ENCODE data around the gene ACLY.
A peak's percentile ranks its signal among the peaks of the same experiment; 100 is the strongest.
"Not testable (repeated sequence)": the region's sequence is repeated elsewhere in the genome, so short reads cannot be mapped to it uniquely, and the experiment has no call there.

Gene ACLY

GRCh38 chr17:41891135-41892020, 27.4 kb downstream of the ACLY start:
- Mint-ChIP-seq H3K36me3 (peaks cover 34 to 47% of the 10 kb centered on the region in 2 donors), H3K9me3 (no peaks in the 10 kb centered on the region), H3K4me3 (no peak overlapping the region), H3K4me1 (peaks cover 0 to 6% of the 10 kb centered on the region in 2 donors), H3K27me3 (no peaks in the 10 kb centered on the region), H3K27ac (peak overlapping the region; percentile 56)
- ATAC-seq (replicated peaks) (no peak), DNase-seq (no peak)

GRCh38 chr17:41888332-41888965, 30.3 kb downstream of the ACLY start:
- Mint-ChIP-seq H3K4me3 (no peak overlapping the region), H3K9me3 (no peaks in the 10 kb centered on the region), H3K27me3 (no peaks in the 10 kb centered on the region), H3K36me3 (peaks cover 29 to 45% of the 10 kb centered on the region in 2 donors), H3K27ac (no peak overlapping the region), H3K4me1 (no peaks in the 10 kb centered on the region)
- no peak for DNase-seq
- no peak for ATAC-seq (replicated peaks)

DNA sequence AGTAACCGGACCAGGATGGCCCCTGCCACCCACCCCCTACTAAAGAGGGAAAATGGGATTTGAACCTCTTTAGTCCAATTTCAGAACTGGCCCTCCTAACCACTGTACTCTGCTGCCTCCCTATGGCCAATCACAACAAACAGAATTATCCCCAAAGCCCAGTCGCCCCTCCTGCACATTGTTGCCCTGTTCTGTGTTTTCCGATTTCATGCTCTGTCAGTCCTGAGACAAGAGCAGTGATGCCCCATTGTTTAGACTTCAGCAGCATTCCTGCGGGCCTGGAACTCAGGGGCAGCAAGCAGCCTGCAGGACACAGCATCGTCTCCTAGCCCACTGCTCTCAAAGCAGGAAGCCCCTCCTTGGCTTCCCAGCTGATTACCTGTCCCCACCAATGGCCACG, 33.0 kb downstream of the ACLY start:
- Mint-ChIP-seq H3K9me3 (no peaks in the 10 kb centered on the region), H3K27me3 (no peaks in the 10 kb centered on the region), H3K4me1 (peaks cover 4 to 14% of the 10 kb centered on the region in 2 donors), H3K36me3 (peaks cover 33 to 50% of the 10 kb centered on the region in 2 donors), H3K27ac (no peak overlapping the region), H3K4me3 (no peak overlapping the region)
- DNase-seq, result no peak
- ATAC-seq (replicated peaks), result no peak

- no peak overlapping the region for H3K4me3 Mint-ChIP-seq
- H3K4me1 Mint-ChIP-seq, result peaks cover 4 to 14% of the 10 kb centered on the region in 2 donors
- peak overlapping the region; percentile 21 for H3K27ac Mint-ChIP-seq
- H3K9me3 Mint-ChIP-seq, result no peaks in the 10 kb centered on the region
- ATAC-seq (replicated peaks) (no peak), DNase-seq (no peak)
- no peaks in the 10 kb centered on the region for H3K27me3 Mint-ChIP-seq
- peaks cover 39 to 60% of the 10 kb centered on the region in 2 donors for H3K36me3 Mint-ChIP-seq
Observed at GRCh38 chr17:41882756-41883155, 36.0 kb downstream of the ACLY start.

- no peak overlapping the region for H3K27ac Mint-ChIP-seq
- H3K4me1 Mint-ChIP-seq, result peaks cover 4 to 14% of the 10 kb centered on the region in 2 donors
- peaks cover 38 to 55% of the 10 kb centered on the region in 2 donors for H3K36me3 Mint-ChIP-seq
- H3K27me3 Mint-ChIP-seq, result no peaks in the 10 kb centered on the region
- ATAC-seq (replicated peaks) (no peak), DNase-seq (no peak)
- no peaks in the 10 kb centered on the region for H3K9me3 Mint-ChIP-seq
- H3K4me3 Mint-ChIP-seq, result no peak overlapping the region
Observed at GRCh38 chr17:41880130-41880529, 38.6 kb downstream of the ACLY start.

DNA sequence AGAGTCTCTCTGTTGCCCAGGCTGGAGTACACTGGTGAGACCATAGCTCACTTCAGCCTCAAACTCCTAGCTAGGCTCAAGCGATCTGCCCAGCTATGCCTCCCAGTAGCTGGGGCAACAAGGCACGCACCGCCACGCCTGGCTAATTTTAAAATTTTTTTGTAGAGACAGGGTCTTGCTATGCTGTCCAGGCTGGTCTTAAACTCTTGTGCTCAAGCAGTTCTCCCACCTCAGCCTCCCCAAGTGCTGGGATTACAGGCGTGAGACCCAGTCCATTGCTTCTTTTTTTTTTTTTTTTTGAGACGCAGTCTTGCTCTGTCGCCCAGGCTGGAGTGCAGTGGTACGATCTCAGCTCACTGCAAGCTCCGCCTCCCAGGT, 44.5 kb downstream of the ACLY start:
- H3K27ac Mint-ChIP-seq; H3K27me3 Mint-ChIP-seq; DNase-seq; ATAC-seq (replicated peaks); H3K4me1 Mint-ChIP-seq; H3K9me3 Mint-ChIP-seq; H3K4me3 Mint-ChIP-seq: not testable (repeated sequence)
- H3K36me3 Mint-ChIP-seq, result peaks cover 44 to 53% of the 10 kb centered on the region in 2 donors

GRCh38 chr17:41873559-41874292, 45.0 kb downstream of the ACLY start:
- Mint-ChIP-seq H3K4me1 (no peaks in the 10 kb centered on the region), H3K9me3 (no peaks in the 10 kb centered on the region), H3K27ac (no peak overlapping the region), H3K4me3 (no peak overlapping the region), H3K27me3 (no peaks in the 10 kb centered on the region), H3K36me3 (peaks cover 45 to 58% of the 10 kb centered on the region in 2 donors)
- DNase-seq, result no peak
- ATAC-seq (replicated peaks), result no peak

GRCh38 chr17:41871789-41872188, 47.0 kb downstream of the ACLY start:
- ATAC-seq (replicated peaks), result no peak
- no peak for DNase-seq
- no peaks in the 10 kb centered on the region for H3K9me3 Mint-ChIP-seq
- no peak overlapping the region for H3K4me3 Mint-ChIP-seq
- peaks cover 35 to 49% of the 10 kb centered on the region in 2 donors for H3K36me3 Mint-ChIP-seq
- no peaks in the 10 kb centered on the region for H3K4me1 Mint-ChIP-seq
- H3K27ac Mint-ChIP-seq, result peak overlapping the region; percentile 9
- no peaks in the 10 kb centered on the region for H3K27me3 Mint-ChIP-seq

DNA sequence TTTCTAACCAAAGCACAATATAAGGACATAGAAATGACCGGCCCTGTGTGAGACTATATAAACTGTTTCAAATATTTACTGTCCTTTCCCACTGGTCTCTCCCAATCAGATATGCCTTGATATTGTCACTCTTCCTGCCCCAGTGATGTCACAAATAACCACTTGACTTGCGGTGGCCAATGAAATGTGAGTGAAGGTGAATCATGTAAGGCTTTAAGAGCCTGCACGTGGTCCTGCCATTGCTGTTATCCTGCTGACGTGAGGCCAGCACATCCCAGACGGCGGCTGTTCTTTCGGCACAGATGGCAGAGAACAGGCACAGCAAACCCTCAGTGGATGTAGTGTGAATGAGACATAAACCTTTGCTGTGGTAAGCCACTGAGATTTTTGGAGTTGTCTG, 48.1 kb downstream of the ACLY start:
- no peak for ATAC-seq (replicated peaks)
- H3K4me1 Mint-ChIP-seq, result peaks cover under 1 to 1% of the 10 kb centered on the region in 2 donors
- H3K9me3 Mint-ChIP-seq, result no peaks in the 10 kb centered on the region
- H3K4me3 Mint-ChIP-seq, result no peak overlapping the region
- no peak overlapping the region for H3K27ac Mint-ChIP-seq
- no peak for DNase-seq
- peaks cover 38 to 52% of the 10 kb centered on the region in 2 donors for H3K36me3 Mint-ChIP-seq
- H3K27me3 Mint-ChIP-seq, result no peaks in the 10 kb centered on the region

DNA sequence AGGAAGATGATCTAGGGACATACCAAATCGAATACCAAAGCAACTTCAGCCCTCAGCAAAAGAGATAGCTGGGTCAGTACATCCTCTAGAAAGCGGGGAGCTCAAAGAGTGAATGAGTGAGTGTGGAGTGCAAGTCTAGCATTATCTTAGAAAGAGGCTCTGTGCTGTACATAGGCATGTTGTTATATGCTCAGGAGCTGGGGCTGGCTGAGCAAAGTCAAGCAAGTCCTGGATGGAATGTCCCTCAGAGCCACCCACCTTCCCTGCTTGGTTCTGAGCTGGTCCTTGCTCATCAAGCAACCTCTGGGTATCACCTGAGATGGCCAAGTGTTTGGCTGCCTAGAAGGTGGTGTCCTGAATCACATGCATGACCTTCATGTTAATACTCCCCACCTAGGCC, 48.7 kb downstream of the ACLY start:
- Mint-ChIP-seq H3K4me3 (no peak overlapping the region), H3K27ac (peak overlapping the region; percentile 3), H3K4me1 (peaks cover 3 to 7% of the 10 kb centered on the region in 2 donors), H3K27me3 (no peaks in the 10 kb centered on the region), H3K9me3 (no peaks in the 10 kb centered on the region), H3K36me3 (peaks cover 41 to 54% of the 10 kb centered on the region in 2 donors)
- DNase-seq, result no peak
- ATAC-seq (replicated peaks), result no peak

GRCh38 chr17:41869426-41869825, 49.3 kb downstream of the ACLY start:
- no peaks in the 10 kb centered on the region for H3K27me3 Mint-ChIP-seq
- peaks cover 43 to 54% of the 10 kb centered on the region in 2 donors for H3K36me3 Mint-ChIP-seq
- no peak overlapping the region for H3K4me3 Mint-ChIP-seq
- H3K27ac Mint-ChIP-seq, result no peak overlapping the region
- H3K4me1 Mint-ChIP-seq, result peaks cover 3 to 7% of the 10 kb centered on the region in 2 donors
- no peaks in the 10 kb centered on the region for H3K9me3 Mint-ChIP-seq
- ATAC-seq (replicated peaks) (no peak), DNase-seq (no peak)

- Mint-ChIP-seq H3K27ac (peak overlapping the region; percentile 47), H3K9me3 (no peaks in the 10 kb centered on the region), H3K27me3 (no peaks in the 10 kb centered on the region), H3K36me3 (peaks cover 39 to 51% of the 10 kb centered on the region in 2 donors), H3K4me1 (peaks cover 3 to 7% of the 10 kb centered on the region in 2 donors), H3K4me3 (no peak overlapping the region)
- ATAC-seq (replicated peaks) (no peak), DNase-seq (no peak)
Observed at GRCh38 chr17:41868568-41868967, 50.2 kb downstream of the ACLY start.

DNA sequence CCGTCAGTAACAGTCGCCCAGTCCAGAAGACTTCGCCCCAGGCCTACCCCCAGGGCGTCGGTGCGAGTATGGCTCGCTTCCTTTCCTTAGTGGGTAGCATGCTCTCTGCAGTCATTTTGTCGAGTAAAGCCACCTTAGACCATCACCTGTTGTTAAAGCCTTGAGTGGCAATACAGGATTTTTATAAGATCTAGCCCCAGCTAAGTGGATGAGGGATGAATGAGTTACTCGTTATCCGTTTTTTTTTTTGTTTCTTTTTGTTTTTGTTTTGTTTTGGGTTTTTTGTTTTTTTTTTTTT, 53.2 kb downstream of the ACLY start:
- ATAC-seq (replicated peaks), result no peak
- Mint-ChIP-seq H3K4me1 (peaks cover 12 to 22% of the 10 kb centered on the region in 2 donors), H3K36me3 (peaks cover 13 to 23% of the 10 kb centered on the region in 2 donors), H3K4me3 (no peak overlapping the region), H3K9me3 (no peaks in the 10 kb centered on the region), H3K27ac (peak overlapping the region; percentile 84), H3K27me3 (no peaks in the 10 kb centered on the region)
- no peak for DNase-seq

DNA sequence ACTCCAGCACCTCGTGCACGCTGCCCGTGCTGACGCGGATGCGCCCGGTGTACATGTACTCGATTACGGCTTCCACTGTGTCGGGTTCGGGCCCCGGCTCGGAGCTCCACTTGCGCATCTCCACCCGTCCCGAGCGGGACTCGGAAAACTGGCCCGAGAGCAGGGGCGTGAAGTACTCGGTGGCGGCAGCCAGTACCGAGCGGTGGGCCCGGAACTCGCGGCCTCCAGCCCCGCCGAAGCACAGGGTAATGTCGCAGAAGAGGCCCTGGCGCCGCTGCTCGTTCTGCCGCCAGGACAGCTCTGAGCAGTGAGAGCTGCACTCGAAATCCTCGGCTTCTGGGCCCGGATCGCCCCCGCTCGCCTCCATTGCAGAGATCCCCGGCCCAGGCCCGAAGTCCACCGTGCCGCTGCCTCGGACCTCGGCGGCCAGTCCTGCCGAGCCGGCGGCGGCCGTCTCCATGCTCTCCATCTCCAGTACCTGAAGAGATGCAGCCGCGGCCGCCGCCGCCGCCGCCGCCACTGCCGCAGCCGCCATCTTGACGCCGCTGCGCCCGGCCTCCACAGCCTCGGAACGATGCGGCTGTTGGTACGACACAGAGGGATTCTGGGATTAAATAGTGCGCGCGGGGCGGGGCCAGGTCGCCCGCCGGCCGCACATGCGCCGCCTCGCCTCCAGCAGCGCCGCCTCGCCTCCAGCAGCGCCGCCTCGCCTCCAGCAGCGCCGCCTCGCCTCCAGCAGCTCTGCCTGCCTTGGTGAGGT, 53.7 kb downstream of the ACLY start, which contains the start of gene KLHL11:
KLHL11 (minus strand) TSS at position 588 of the 760 bp plus-strand sequence; CDS start at position 535, 53 bp downstream.
- peak; percentile 94 to 95 for ATAC-seq (replicated peaks)
- peaks cover 13 to 22% of the 10 kb centered on the region in 2 donors for H3K36me3 Mint-ChIP-seq
- H3K4me3 Mint-ChIP-seq, result no peak within 1 kb of the TSS
- peak within 1 kb of the TSS; percentile 84 for H3K27ac Mint-ChIP-seq
- H3K27me3 Mint-ChIP-seq, result no peaks in the 10 kb centered on the region
- DNase-seq, result peak; percentile 85
- no peaks in the 10 kb centered on the region for H3K9me3 Mint-ChIP-seq
- H3K4me1 Mint-ChIP-seq, result peaks cover 15 to 26% of the 10 kb centered on the region in 2 donors

All from stimulated activated naive B cell treated with anti-CD40 and anti-IgM and Interleukin-4, amounts not matched to agents 10 μg/mL and 1 μg/mL and 100 μg/mL, for 72 hours (primary cell).